NCI-H1105 treated with DMSO at 0.1 percent for 48 hours (cell line): ENCODE results near the gene NXT1.
"Not testable (repeated sequence)": the region's sequence is repeated elsewhere in the genome, so short reads cannot be mapped to it uniquely, and the experiment has no call there.

ENCODE experiments used
- DNase-seq: peaks from one replicate; lab custom pipeline; 2025; lab: John Stamatoyannopoulos, UW

The NXT1 gene

DNA sequence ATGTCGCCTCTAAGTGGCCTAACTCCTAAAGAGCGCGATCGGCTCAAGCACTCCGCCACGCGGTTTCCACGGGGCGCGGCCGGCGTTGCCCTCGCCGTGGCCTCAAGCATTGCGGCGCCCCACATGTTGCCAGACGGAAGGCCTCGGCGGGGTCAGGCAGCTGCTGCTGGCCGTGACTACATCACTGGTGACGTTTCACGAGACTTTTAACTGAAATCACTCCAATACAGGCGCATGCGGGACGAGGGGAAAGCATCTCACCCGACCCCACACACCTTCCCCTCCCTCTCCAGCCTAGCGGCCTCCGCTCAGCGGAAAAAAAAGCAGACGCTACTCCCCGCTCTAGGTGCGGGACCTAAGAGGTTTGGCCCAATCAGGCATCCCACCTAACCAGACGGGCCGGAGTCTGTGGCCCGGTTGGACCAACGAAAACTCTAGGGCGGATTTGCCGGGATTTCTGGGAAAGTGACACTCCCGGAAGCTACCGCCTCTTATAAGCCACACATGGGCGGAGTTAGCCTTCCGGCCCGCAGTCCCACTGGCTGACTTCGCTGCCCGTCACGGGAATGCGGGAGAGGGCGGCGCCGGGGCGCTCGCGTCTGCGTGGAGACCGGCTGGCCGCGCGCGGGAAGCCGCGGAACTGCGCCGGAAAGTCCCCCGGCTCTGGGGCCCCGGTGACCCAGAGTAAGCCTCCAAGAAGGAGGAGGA is at the start of gene NXT1:
TSS of gene NXT1 (plus strand) at position 596 of the 708 bp plus-strand sequence. CDS start 3,251 bp downstream, outside the sequence.
- peak; percentile 96 for DNase-seq

DNA sequence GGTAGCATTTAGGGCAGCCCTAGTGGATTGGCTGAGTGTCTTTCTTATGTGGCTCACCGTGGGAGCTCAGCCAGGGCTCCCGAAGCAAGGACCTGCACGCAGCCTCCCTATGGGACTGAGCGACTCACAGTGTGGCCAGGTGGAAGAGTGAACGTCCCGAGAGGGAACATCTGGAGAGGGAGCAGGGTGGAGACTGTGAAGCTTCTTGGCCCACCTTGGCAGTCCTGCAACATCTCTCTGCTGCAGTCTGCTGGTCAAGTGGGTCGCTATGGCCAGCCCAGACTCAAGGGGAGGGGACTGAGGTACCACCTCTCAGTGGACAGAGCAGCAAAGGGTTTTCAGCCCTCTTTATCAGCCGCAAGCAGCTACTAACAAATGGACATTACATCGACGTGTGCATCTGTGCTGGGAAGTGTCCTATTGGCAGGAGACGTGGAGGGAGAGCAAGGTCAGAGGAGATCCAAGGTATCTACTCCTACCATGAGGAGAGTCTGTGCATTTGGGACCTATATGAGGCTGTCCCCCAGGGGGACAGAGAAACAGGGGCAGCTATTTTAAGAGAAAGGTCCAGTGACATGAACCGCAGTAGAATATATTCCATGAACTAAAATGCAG is 49.0 kb upstream of the NXT1 start:
- no peak for DNase-seq

DNA sequence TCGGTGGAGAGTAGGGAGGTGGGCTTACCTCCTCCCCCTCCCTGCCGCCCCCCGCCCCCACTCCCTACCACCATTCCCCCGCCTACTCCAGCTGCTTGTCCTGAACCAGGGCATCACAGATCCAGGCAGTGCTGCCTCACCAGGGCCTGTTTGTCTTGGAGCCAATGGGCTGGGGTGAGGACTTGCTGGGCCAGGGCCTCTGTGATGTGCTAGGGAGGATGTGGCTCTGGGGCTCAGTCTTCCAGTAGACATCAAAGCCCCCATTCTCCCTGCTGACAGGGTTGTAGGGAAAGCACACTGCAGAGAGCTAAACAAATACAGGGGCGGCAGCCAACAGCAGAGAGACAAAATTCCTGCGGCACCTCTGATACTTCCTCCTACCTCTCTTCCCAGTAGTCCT is 48.2 kb upstream of the NXT1 start:
- DNase-seq, result no peak

DNA sequence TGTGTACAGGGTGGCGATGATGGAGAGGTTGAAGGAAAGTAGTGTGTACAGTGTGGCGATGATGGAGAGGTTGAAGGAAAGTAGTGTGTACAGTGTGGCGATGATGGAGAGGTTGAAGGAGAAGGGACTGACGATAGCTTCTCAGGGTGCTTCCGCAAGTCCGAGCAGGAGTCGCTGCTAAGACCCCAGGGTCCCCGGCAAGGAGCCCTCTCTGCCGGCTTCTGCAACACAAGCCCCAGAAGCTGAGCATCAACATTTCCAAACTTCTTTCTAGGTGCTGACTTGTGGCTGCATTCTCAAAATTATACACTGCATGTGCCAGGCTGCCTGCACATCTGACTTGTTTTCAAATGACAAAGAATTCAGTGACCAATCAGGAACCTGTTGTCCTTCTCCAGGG is 47.8 kb upstream of the NXT1 start:
- no peak for DNase-seq

DNA sequence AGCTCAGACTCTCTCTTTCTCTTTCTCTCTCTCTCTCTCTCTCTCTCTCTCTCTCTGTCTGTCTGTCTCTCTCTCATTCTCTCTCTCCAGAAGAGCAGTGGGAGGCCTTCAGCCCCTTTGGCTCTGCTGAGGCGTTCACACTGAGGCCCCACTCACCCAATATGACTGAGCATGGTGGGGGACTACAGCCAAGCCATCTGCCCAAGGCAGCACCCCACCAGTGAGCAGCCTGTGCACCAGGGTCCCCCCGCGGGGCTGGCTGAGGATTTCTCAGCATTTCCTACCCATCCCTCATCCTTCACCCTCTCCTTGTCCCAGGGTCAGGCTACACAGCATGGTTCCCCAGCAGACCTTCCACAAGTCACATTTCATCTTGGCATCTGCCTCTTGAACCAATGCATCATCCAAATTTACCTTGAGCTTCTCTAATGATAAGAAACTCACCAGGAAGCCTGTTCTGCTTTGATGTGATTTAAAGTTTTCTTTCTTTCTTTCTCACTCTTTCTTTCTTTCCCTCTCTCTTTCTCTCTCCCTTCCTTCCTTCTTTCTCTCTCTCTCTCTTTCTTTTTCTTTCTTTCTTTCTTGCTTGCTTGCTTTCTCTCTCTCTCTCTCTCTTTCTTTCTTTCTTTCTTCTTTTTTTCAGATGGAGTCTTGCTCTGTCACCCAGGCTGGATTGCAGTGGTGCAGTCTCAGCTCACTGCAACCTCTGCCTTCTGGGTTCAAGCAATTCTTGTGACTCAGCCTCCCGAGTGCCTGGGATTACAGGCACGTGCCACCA is 47.1 kb upstream of the NXT1 start:
- DNase-seq, result no peak

DNA sequence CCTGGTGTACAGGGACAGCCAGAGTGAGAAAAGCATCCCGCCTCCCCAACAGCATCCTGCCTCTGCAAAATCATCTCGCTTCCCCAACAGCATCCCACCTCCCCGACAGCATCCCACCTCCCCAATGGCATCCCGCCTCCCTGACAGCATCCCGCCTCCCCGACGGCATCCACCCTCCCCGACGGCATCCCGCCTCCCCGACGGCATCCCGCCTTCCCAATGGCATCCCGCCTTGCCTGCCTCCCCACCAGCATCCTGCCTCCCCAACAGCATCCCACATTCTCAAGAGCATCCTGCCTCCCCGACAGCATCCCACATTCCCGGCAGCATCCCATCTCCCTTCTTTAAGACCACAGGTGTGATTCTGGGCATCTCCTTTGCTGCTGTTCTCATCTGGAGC is 46.0 kb upstream of the NXT1 start:
- DNase-seq, result no peak

DNA sequence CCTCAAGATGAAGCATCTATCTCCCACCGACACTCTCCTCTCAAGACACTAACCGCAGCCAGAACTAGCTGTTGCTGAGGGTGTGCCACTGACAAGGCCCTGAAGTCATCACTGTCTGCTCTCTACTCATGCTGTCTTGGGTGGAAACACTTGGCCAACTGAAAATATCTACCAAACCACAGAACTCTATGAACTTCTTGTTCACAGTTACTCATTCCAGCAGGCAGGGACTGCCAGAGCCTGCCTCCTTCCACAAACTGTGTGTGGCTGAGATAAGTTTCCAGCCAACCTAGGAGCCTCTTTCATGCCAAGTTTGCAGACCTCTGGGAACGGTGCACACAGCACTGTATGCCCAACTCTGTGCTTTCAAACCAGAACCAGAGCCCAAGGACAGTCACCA is 45.5 kb upstream of the NXT1 start:
- no peak for DNase-seq

DNA sequence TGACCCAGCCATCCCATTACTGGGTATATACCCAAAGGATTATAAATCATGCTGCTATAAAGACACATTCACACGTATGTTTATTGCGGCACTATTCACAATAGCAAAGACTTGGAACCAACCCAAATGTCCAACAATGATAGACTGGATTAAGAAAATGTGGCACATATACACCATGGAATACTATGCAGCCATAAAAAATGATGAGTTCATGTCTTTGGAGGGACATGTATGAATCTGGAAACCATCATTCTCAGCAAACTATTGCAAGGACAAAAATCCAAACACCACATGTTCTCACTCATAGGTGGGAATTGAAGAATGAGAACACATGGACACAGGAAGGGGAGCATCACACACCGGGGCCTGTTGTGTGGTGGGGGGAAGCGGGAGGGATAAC is 43.2 kb upstream of the NXT1 start:
- DNase-seq, result not testable (repeated sequence)

DNA sequence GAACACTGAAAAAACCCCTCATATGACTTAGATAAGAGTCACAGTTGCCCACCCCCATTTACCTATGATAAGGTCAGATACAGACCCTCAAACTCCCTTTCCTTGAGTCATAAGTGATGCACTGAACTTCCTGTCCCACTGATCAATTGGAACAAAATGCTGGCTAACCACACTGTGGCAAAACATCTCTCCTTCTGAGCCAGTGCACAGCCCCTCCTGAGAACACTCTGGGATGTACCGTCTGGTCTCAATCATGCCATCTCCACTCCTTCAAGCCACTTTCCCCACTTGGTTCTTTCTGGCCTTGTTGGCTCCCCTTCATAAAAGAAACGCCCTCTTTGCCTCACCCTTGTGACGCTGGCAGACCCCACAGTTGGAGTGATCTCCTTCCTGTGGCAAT is 42.6 kb upstream of the NXT1 start:
- no peak for DNase-seq

DNA sequence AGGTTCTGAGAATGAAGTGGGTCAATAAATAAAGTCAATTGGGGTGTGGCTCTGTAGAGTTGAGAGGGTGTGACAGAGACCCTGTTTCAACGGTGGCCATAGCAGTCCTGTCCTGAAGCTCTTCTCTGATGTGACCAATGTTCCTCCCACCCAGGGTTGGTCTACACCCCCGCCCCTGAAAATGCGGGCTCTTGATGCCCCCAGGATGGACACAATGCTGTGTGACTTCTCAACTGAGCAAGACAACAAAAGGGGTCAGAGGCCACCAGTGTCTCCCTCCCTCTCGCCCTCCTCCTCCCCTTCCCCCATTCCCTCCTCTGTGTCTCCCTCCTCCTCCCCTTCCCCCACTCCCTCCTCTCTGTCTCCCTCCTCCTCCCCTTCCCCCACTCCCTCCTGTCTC is 41.7 kb upstream of the NXT1 start:
- no peak for DNase-seq

DNA sequence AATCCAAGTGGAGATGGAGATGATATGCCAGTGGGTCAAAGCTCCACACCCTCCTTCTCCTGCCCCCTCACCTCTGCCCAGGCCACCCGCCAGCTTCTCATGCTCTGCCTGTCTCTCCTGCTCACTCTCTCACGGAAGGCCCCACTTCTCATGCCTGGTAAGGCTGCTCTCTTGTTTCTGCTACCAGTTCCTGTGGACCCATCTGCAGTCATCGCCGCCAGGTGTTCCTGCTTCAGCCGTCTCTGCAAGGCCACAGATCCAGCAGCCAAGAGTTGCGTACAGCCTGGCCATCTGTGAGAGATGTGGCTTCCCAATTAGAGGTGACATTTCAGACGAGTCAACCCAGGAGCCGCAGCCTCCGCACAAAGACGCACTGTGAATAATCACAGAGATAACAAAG is 40.8 kb upstream of the NXT1 start:
- no peak for DNase-seq

DNA sequence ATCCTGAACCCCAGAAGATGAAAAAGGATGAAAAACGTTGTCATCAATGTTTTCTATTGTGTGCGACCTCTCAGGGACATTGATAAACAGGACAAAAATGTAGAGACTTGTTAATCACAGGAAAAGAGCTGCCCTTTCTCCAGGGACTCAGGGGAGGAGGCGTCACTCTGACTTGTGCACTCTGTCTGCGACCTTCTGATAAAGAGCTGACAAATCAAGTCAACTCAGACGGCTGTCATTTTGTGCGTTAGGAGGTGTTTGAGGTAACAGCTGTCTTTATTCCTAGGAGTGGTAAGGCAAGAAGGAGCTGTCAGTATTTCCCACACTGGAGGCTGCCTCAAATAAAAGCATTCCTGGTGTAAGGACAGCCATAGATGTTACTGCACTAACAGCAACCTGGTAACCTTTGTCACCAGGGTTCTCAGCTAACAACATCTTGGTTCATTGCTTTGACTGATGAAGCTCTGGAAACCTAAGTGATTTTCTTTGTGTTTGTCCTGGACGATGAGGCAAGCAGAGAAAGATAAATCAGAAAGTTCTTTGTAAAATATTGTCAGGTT is 38.6 kb upstream of the NXT1 start:
- DNase-seq, result no peak

DNA sequence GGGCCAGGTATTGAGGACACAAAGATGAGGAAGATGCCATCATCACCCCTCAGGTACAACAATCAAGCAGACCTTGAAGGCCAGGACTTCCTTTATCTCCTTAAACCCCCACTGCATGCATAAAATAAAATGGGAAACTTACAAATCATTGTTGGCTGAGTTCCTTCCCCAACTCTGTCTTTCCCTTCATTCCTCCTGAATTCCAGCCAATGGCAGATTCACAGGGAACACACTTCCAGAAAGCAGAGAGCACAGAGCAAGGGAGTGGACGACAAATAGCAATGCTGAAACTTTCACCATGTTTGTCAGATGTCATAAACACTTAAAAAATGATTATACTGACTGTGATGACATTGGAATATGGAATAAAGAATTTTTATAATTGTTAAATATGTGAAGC is 37.3 kb upstream of the NXT1 start:
- no peak for DNase-seq

DNA sequence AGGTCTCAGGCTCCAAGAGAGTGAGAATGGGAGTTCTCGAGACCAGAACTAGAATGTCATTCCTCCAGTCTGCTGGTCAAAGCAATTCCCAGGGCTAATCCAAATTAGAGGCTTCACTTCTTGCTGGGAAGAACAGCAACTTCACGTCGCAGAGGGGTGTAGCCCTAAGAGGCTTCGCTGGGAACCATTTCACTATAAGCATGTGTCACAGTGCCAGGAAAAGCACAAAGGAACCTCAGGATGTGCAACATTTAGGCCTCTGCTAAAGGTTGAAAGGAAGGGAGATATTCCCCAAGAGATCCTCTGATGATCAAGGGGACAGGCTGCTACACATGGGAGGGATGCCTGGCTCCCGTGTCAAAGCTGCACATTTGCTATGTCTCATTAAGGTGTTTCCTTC is 35.9 kb upstream of the NXT1 start:
- no peak for DNase-seq

DNA sequence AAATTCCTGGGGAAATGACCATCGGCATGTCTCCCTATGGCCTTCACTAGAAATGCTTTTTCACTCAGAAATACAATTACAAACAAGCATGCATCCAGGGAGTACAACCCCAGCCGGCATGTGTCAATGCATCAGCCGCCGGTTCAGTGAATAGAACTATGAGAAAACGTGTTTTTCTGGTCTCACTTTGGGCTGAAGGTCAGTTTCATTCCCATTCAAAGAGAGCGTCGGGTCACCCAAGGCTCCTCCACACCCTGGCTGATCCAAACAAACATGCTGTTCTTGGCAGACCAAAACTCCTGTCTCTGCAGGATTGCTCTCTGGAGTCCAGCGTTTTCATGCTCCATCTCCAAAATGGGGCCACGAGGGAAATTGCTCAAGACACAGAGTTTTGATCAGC is 35.5 kb upstream of the NXT1 start:
- DNase-seq, result no peak

DNA sequence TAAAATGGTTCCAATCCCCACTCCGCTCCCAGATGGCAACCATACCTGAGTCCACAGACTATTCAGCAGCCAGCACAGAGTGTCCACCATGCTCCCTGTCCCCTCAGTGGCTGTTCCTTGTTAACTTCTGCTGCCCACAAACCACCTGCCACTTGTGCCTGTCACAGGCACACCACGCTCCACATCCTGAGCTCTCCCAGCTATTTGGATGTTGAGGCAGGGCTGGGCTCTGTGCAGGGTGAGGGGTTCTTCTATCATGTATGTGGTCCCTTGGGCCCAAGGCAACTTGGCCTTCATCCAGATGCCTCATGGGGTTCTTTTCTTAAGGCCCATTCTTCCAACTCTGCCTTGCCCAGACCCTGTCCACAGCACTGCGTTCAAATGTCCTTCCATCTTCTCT is 34.0 kb upstream of the NXT1 start:
- DNase-seq, result no peak

DNA sequence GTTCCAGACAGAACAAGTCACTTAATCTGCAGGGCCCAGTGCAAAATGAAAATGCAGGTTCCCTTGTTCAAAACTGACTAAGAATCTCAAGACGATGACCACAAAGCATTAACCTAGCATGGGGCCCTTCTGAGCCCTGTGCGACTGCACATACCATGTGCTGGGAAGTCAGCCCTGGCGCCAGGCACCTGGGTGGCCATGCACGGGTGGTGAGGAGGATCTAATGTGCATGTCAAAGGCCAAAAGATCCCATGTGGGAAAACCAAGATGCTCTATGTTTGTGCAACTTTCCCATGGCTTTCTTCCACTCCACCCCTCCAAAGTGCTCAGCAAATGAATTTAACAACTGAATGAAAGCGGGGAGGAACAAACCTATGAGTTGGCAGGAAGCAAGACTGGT is 33.5 kb upstream of the NXT1 start:
- no peak for DNase-seq

DNA sequence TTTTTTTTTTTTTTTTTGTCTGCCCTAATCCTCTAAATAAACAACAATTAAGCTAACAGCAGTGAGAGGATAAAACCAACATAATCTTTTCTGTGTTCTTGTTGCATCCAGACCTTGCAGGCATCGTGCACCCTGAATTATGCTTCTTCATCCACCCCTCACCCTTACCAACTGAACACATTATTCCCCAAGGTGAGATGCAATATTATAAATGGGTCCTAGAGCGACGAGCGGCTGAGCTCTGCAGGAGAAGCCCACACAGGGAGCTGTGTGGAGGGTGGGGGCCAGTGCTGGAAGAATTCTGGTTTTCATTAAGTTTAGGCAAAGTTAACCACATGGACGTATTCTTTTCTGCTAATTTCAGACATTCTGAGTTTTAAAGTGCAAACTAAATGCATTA is 32.2 kb upstream of the NXT1 start:
- no peak for DNase-seq

DNA sequence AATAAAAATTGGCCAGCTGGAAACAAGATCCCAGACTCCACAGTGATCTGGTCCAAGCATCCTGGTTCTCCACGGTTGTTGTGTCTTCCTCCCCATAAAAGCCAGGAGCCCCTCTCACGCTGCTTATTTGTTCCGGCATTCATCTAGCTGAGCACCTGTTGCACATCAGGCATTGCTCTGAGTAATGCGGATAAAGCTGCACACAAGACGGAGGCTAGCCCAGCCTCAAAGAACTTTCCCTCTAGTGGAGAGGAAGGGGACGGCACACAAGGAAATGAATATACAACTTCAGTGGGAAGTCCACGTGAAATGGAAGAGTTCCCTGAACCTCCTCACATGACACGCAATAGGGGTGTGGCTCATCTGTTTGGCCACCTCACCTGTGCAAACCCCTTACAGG is 30.3 kb upstream of the NXT1 start:
- no peak for DNase-seq

DNA sequence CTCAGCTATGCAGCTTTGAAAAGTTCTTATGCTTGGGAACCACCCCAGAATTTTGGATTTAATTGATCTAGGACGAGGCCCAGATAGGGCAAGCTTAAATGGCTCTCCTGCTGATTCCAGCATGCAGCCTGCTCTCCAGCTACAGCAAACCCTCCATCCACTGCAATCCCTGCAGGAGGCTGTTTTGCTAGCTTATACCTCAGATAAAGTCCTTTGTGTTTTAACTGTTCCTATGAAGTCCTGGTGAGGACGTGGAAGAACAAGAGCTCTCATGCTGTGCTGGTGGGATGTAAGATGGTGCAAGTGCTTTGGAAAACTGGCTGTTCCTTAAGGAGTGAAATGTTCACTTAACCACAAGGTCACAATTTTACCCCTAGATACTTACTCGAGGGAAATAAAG is 25.5 kb upstream of the NXT1 start:
- DNase-seq, result no peak

DNA sequence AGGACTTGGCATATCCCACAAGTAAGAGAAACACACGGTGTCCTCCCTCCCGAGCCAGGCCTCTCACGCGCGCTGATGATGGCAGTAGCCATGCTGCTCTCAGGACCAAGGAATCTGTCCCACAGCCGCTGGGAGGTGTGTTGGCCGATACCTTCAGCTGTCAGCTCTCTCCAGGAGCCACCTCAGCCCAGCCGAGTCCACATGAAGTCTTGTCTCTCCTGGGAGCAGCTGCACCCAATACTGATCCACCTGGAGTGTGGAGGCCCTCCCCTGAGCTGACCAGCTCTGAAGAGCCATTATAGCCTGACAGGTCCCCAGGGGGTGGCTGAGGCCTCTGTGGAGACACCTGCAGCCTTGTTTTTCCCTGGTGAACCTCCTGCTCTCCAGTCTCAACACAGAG is 23.8 kb upstream of the NXT1 start:
- no peak for DNase-seq

DNA sequence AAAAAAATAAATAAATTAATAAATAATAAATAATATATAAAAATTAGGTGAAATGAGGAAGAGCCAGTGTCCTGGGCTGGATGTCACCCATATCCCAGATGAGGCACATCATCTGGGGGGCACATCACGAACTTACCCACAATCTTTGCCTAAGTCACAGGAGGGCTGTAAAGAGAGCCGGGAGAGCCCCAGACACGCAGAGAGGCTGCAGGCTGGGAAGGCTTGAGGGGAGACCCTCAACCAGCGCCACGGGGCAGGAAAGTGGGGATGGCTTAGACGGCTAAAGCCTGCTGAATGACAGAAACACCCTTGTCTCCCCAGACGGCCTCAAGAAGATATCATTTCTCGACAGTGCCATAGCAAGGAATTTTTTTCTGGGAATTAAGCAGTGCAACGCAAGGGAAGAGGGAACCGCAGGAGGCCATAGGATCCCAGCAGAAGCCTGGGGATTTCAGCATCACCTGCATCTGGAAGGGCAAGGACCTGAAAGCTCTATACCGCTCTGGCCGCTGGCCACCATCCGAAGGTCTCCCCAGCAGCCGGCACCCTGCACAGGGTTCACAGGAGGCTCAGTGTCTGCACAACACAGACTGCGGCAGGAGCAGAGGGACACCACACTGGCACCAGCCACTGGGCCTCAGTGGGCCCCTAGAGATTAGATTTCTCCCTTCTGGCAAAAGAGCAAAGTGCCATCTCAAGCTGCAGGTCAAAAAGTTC is 22.8 kb upstream of the NXT1 start:
- DNase-seq, result no peak
